ENCODE results near the gene PLCZ1. TPM values are rescaled to one million over a fixed set of nuclear protein-coding genes. Genes with fewer than 3 reads are reported as not detected.

The PLCZ1 gene
- total RNA-seq, 3 donors from 2014 or later = not detected

DNA sequence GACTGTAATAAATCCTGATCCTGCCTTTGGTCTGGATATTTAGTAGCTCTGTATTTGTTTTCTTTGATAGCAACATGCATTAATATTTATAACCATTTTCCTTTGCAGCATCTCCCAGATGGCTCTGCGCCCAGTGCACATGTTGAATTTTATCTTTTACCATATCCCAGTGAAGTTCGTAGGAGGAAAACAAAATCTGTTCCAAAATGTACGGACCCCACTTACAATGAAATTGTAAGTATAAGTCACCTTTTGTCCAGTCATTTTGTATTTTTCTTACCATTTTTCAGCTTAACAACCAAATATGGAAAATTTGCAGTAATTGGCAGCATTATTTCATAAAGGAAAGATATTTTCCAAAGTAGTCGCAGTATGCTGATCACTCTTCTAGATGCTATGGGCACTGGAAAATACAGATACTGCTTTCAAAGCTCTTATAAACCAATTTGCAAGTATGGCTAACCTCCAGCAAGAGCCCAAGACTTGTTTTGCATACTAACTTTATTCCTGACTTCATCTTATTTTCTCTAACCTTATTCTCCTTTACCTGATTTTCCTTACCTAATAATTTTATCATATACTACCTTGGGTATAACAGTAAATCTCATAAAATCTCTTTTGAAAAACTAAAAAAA, 97.4 kb downstream of the PLCZ1 start:
- no peak for DNase-seq (ENCODE audit: low spot score in 2 of 2)
- H3K4me1 ChIP-seq = no peaks in the 10 kb centered on the region
- intact Hi-C loops (cut with DNase I; ENCODE audit: low total_unique reads) = no loop called here
- no peak overlapping the region for H3K4me3 ChIP-seq
- H3K36me3 ChIP-seq = no peaks in the 10 kb centered on the region
- TF ChIP-seq POLR2AphosphoS5 (IDR thresholded peaks at IDR 0.05) (no peak), POLR2A (IDR thresholded peaks at IDR 0.05) (no peak)
- TF ChIP-seq, protein P1, sequence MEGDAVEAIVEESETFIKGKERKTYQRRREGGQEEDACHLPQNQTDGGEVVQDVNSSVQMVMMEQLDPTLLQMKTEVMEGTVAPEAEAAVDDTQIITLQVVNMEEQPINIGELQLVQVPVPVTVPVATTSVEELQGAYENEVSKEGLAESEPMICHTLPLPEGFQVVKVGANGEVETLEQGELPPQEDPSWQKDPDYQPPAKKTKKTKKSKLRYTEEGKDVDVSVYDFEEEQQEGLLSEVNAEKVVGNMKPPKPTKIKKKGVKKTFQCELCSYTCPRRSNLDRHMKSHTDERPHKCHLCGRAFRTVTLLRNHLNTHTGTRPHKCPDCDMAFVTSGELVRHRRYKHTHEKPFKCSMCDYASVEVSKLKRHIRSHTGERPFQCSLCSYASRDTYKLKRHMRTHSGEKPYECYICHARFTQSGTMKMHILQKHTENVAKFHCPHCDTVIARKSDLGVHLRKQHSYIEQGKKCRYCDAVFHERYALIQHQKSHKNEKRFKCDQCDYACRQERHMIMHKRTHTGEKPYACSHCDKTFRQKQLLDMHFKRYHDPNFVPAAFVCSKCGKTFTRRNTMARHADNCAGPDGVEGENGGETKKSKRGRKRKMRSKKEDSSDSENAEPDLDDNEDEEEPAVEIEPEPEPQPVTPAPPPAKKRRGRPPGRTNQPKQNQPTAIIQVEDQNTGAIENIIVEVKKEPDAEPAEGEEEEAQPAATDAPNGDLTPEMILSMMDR (IDR thresholded peaks at IDR 0.05) = no peak
- no peak overlapping the region for H3K27ac ChIP-seq
- H3K9me3 ChIP-seq = no peaks in the 10 kb centered on the region
- H3K27me3 ChIP-seq = no peaks in the 10 kb centered on the region

GRCh38 chr12:18634382-18634781, 103.4 kb downstream of the PLCZ1 start:
- no peak for DNase-seq (ENCODE audit: low spot score in 2 of 2)
- intact Hi-C loops (cut with DNase I; ENCODE audit: low total_unique reads) = no loop called here
- no peaks in the 10 kb centered on the region for H3K36me3 ChIP-seq
- H3K4me3 ChIP-seq = no peak overlapping the region
- no peak for TF ChIP-seq POLR2A (IDR thresholded peaks at IDR 0.05)
- TF ChIP-seq, protein P1 (IDR thresholded peaks at IDR 0.05) = no peak
- no peak for TF ChIP-seq POLR2AphosphoS5 (IDR thresholded peaks at IDR 0.05)
- no peaks in the 10 kb centered on the region for H3K27me3 ChIP-seq
- H3K27ac ChIP-seq = no peak overlapping the region
- H3K4me1 ChIP-seq = no peaks in the 10 kb centered on the region
- H3K9me3 ChIP-seq = no peaks in the 10 kb centered on the region

Other genes with a start within 250 kb of the PLCZ1 start
- 1 to 10 TPM in 2 of 3 donors, not detected in 1; 2.0 to 3.5 TPM for gene CAPZA3, start 107 bp upstream of the PLCZ1 start, total RNA-seq

Data from breast epithelium (tissue), 4 donors.